Endothelial cell of umbilical vein (primary cell): ENCODE measurements around the gene TEAD2. TPM values are rescaled to one million over a fixed set of nuclear protein-coding genes. Genes with fewer than 3 reads are reported as not detected.

Experiments
- BruUV-seq: library from RNA; stranded (reverse); fragments of 400-500 nt; replicated peaks from 2 replicates; lab custom pipeline; 2021; lab: Mats Ljungman, UMichigan
- CTCF ChIA-PET: fragments of 300-600, 350-600 bp; sonication (Branson Sonifier 250); formaldehyde crosslinking; loops from one replicate; lab custom pipeline; 2021; ENCODE audit warnings: antibody characterized with exemption, inconsistent platforms; lab: Charles Lee
- POLR2A ChIA-PET: fragments of 300-600, 350-600 bp; sonication (Branson Sonifier 250); formaldehyde crosslinking; loops from one replicate; lab custom pipeline; 2021; ENCODE audit warnings: antibody characterized with exemption, inconsistent platforms; lab: Charles Lee
- DNase-seq: peaks from one replicate; pipeline ENCODE4 v3.0.0-alpha.2; 2011; ENCODE audit warnings: low read depth, low spot score
- FAIRE-seq: peaks from 2 replicates; lab custom pipeline; 2011; peaks lifted over from hg19 to GRCh38; lab: Jason Lieb, UNC
- H2AFZ ChIP-seq: 2 replicates; pipeline ENCODE4 v1.6.0; 2012; ENCODE audit warnings: low read depth, low read length, control low read depth, inconsistent platforms
- H3K27ac ChIP-seq: 2 replicates; pipeline ENCODE4 v1.5.1; 2011; ENCODE audit warnings: low read depth, mild to moderate bottlenecking, control low read depth, low read length, moderate library complexity; ENCODE audit not compliant: insufficient read depth
- H3K27me3 ChIP-seq, 2 experiments: 2 replicates each; pipeline versions ENCODE4 v1.6.0 to v1.6.1; 2011; ENCODE audit warnings: low read length in 2 of 2, mixed read lengths in 1 of 2; ENCODE audit not compliant: control insufficient read depth in 2 of 2, insufficient read depth in 2 of 2
- H3K36me3 ChIP-seq, 2 experiments: 2 replicates in 1 of 2; 3 replicates in 1 of 2; pipeline ENCODE4 v1.5.1; 2011; ENCODE audit warnings: low read length in 2 of 2, mild to moderate bottlenecking in 1 of 2, moderate library complexity in 1 of 2; ENCODE audit not compliant: control insufficient read depth in 2 of 2, insufficient read depth in 2 of 2; ENCODE audit errors: extremely low read depth in 1 of 2
- H3K4me1 ChIP-seq: 3 replicates; pipeline ENCODE4 v1.5.1; 2011; ENCODE audit warnings: mild to moderate bottlenecking, low read length; ENCODE audit not compliant: control insufficient read depth, insufficient read depth; ENCODE audit errors: extremely low read depth
- H3K4me2 ChIP-seq: 2 replicates; pipeline ENCODE4 v1.6.1; 2011; ENCODE audit warnings: low read length, control low read depth, mixed read lengths; ENCODE audit not compliant: insufficient read depth
- H3K4me3 ChIP-seq, 3 experiments: fragments of 200-600 bp in 1 of 3; sonication (generic), shearing (Covaris generic) in 1 of 3; replicated peaks in 1 of 3; 2 replicates each; pipeline ENCODE4 v1.5.1; 2011 to 2016; ENCODE audit warnings: control low read depth in 3 of 3, low read length in 3 of 3, mild to moderate bottlenecking in 2 of 3, inconsistent platforms in 1 of 3, low read depth in 1 of 3, moderate library complexity in 1 of 3; ENCODE audit not compliant: insufficient read depth in 1 of 3
- H3K79me2 ChIP-seq: 2 replicates; pipeline ENCODE4 v1.6.0; 2012; ENCODE audit warnings: low read length, inconsistent platforms; ENCODE audit not compliant: control insufficient read depth, insufficient read depth
- H3K9ac ChIP-seq: replicated peaks from 2 replicates; pipeline ENCODE3; 2011; ENCODE audit warnings: low read length, control low read depth; ENCODE audit not compliant: insufficient read depth; ENCODE audit errors: extremely low read depth
- H3K9me1 ChIP-seq: replicated peaks from 3 replicates; pipeline ENCODE4 v1.6.0; 2011; ENCODE audit warnings: mild to moderate bottlenecking, low read length; ENCODE audit not compliant: control insufficient read depth, insufficient read depth; ENCODE audit errors: extremely low read depth
- H3K9me3 ChIP-seq: replicated peaks from 2 replicates; pipeline ENCODE4 v1.5.1; 2012; ENCODE audit warnings: low read length, inconsistent platforms; ENCODE audit not compliant: control insufficient read depth, insufficient read depth
- H4K20me1 ChIP-seq: replicated peaks from 2 replicates; pipeline ENCODE3; 2011; ENCODE audit warnings: mild to moderate bottlenecking, low read length; ENCODE audit not compliant: control insufficient read depth, insufficient read depth; ENCODE audit errors: extremely low read depth
- EZH2 ChIP-seq: IDR thresholded peaks from 2 replicates; pipeline ENCODE4 v1.6.1; 2012; ENCODE audit warnings: borderline replicate concordance, low read depth, mild to moderate bottlenecking, moderate library complexity, low read length, inconsistent platforms; ENCODE audit not compliant: severe bottlenecking
- FOS ChIP-seq: IDR thresholded peaks from 2 replicates; pipeline ENCODE4 v1.6.1; 2011; ENCODE audit warnings: mild to moderate bottlenecking, low read length, moderate library complexity, borderline replicate concordance; ENCODE audit not compliant: insufficient read depth
- GATA2 ChIP-seq: IDR thresholded peaks from 2 replicates; pipeline ENCODE4 v1.7.0; 2011; ENCODE audit warnings: low read depth, mild to moderate bottlenecking, moderate library complexity, mixed read lengths, low read length; ENCODE audit not compliant: insufficient read length, insufficient read depth
- JUN ChIP-seq: IDR thresholded peaks from 2 replicates; pipeline ENCODE4 v1.6.1; 2011; ENCODE audit warnings: borderline replicate concordance, low read depth; ENCODE audit not compliant: insufficient read length, insufficient read depth
- MYC ChIP-seq: IDR thresholded peaks from one replicate; pipeline ENCODE4 v1.6.1; 2011; ENCODE audit warnings: mild to moderate bottlenecking, low read depth, low read length
- POLR2A ChIP-seq: IDR thresholded peaks from 2 replicates; pipeline ENCODE4 v1.6.1; 2012; ENCODE audit warnings: low read depth, mild to moderate bottlenecking, control low read depth, low read length
- POLR2AphosphoS5 ChIP-seq: IDR thresholded peaks from 2 replicates; pipeline ENCODE4 v1.6.1; 2012; ENCODE audit warnings: low read depth, mild to moderate bottlenecking, control low read depth, low read length, moderate library complexity; ENCODE audit not compliant: insufficient read depth
- dilution Hi-C: fragments of 300-500 bp; cut with MboI; formaldehyde crosslinking; loops from one replicate; pipeline ENCODE4 v1.15.0; 2019; ENCODE audit warnings: low sequenced_read_pairs; ENCODE audit not compliant: extremely low pct_ligation_motif_present
- intact Hi-C: fragments of 100-400 bp; cut with micrococcal nuclease; formaldehyde crosslinking; loops from one replicate; pipeline ENCODE4 v1.10.0; 2022
- polyA plus RNA-seq, 4 experiments: library from polyadenylated mRNA; depleted of rRNA in 3 of 4; stranded (reverse) in 3 of 4; unstranded in 1 of 4; fragments of >200 nt; gene quantifications; 2 replicates each; pipeline versions ENCODE4 v1.2.1 to v1.2.3, GENCODE V29; 2011 to 2012; ENCODE audit warnings: missing spikeins in 1 of 4
- total RNA-seq: library from RNA; stranded (reverse); gene quantifications from 2 replicates; pipeline ENCODE4 v1.2.3, GENCODE V29; 2021
- TF ChIP-seq, protein P1 (sequence below): IDR thresholded peaks from 2 replicates; pipeline ENCODE4 v1.6.1; 2011; ENCODE audit not compliant: insufficient read depth, insufficient read length
- TF ChIP-seq, protein P2 (sequence below), 2 donors: IDR thresholded peaks; 1 replicate in 1 of 2; 2 replicates in 1 of 2; pipeline ENCODE4 v1.5.1; 2011; ENCODE audit warnings: low read length in 2 of 2, mild to moderate bottlenecking in 2 of 2, moderate library complexity in 2 of 2, control low read depth in 1 of 2, inconsistent platforms in 1 of 2, low read depth in 1 of 2; ENCODE audit not compliant: insufficient read depth in 1 of 2; ENCODE audit errors: extremely low read depth in 1 of 2

TEAD2 gene
- total and polyA plus RNA-seq, 2 donors (not counting 3 experiments of a cell fraction or from before 2014, with no cell fraction given): 60.9 to 89.4 TPM

DNA sequence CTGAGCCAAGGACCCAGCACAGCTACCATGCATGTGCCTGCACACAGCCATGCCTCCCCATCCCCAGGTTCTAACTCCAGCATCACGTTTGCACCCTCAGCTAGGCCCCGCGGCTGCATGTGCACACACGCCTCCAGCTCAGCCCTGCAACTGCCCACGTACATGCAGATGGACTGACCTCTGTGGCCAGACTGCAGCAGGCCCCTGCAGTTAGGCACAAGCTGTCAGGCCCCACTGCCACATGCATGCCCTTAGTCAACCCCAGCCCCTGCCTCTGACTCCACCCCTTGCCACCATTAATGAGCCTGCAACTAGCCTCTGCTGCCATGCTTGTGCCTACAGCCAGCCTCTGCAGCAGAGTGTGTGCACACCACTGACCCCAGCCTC, 60.4 kb downstream of the TEAD2 start:
- Histone ChIP-seq H3K4me1 (no peaks in the 10 kb centered on the region), H3K4me3 (no peak overlapping the region), H3K36me3 (no peaks in the 10 kb centered on the region), H2AFZ (no peak overlapping the region), H4K20me1 (no peaks in the 10 kb centered on the region), H3K9ac (no peak overlapping the region), H3K27ac (no peak overlapping the region), H3K9me3 (no peaks in the 10 kb centered on the region), H3K4me2 (no peak overlapping the region), H3K9me1 (no peaks in the 10 kb centered on the region), H3K27me3 (peaks cover 0 to 5% of the 10 kb centered on the region in 2 experiments), H3K79me2 (no peaks in the 10 kb centered on the region)
- CTCF ChIA-PET: interaction anchor here (1.2 to 2.9 kb wide), 16 partner anchors 10 to 78 kb away, joined by 3 to 14 read pairs (median 5); no protein-coding TSS in a partner anchor
- TF ChIP-seq MYC (no peak), POLR2AphosphoS5 (no peak), FOS (no peak), EZH2 (no peak), JUN (no peak), POLR2A (no peak), GATA2 (no peak)
- TF ChIP-seq, protein P1, sequence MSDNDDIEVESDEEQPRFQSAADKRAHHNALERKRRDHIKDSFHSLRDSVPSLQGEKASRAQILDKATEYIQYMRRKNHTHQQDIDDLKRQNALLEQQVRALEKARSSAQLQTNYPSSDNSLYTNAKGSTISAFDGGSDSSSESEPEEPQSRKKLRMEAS: no peak
- TF ChIP-seq, protein P2, sequence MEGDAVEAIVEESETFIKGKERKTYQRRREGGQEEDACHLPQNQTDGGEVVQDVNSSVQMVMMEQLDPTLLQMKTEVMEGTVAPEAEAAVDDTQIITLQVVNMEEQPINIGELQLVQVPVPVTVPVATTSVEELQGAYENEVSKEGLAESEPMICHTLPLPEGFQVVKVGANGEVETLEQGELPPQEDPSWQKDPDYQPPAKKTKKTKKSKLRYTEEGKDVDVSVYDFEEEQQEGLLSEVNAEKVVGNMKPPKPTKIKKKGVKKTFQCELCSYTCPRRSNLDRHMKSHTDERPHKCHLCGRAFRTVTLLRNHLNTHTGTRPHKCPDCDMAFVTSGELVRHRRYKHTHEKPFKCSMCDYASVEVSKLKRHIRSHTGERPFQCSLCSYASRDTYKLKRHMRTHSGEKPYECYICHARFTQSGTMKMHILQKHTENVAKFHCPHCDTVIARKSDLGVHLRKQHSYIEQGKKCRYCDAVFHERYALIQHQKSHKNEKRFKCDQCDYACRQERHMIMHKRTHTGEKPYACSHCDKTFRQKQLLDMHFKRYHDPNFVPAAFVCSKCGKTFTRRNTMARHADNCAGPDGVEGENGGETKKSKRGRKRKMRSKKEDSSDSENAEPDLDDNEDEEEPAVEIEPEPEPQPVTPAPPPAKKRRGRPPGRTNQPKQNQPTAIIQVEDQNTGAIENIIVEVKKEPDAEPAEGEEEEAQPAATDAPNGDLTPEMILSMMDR (IDR thresholded peaks at IDR 0.05; ENCODE audit: extremely low read depth in 1 of 2, insufficient read depth in 1 of 2, low read depth in 1 of 2, low read length in 2 of 2): no peak
- POLR2A ChIA-PET: no interaction called here
- FAIRE-seq (no peak), DNase-seq (no peak)
- no TSS peak for BruUV-seq
- intact Hi-C loops (loop anchor here (1.0 kb wide), 1 partner anchor 76 kb away; no protein-coding TSS in a partner anchor), dilution Hi-C loops (no loop called here)
